Keratinocyte (primary cell): Measurements from ENCODE around the gene ZNF500.

Experiments used
- EZH2 ChIP-seq: IDR thresholded peaks from one replicate; pipeline ENCODE4 v1.6.1; 2012; ENCODE audit warnings: inconsistent platforms, mild to moderate bottlenecking, low read length, moderate library complexity
- TF ChIP-seq, protein P1 (sequence below), 3 experiments: IDR thresholded peaks in 1 of 3; conservative IDR thresholded peaks in 1 of 3; optimal IDR thresholded peaks in 1 of 3; 2 replicates in 2 of 3; 3 replicates in 1 of 3; pipeline versions ENCODE3 to v1.5.1; 2011; ENCODE audit warnings: low read length in 3 of 3, mild to moderate bottlenecking in 3 of 3, moderate library complexity in 2 of 3, control low read depth in 1 of 3, inconsistent platforms in 1 of 3; ENCODE audit not compliant: insufficient read depth in 2 of 3; ENCODE audit errors: extremely low read depth in 1 of 3

- TF ChIP-seq, protein P1, sequence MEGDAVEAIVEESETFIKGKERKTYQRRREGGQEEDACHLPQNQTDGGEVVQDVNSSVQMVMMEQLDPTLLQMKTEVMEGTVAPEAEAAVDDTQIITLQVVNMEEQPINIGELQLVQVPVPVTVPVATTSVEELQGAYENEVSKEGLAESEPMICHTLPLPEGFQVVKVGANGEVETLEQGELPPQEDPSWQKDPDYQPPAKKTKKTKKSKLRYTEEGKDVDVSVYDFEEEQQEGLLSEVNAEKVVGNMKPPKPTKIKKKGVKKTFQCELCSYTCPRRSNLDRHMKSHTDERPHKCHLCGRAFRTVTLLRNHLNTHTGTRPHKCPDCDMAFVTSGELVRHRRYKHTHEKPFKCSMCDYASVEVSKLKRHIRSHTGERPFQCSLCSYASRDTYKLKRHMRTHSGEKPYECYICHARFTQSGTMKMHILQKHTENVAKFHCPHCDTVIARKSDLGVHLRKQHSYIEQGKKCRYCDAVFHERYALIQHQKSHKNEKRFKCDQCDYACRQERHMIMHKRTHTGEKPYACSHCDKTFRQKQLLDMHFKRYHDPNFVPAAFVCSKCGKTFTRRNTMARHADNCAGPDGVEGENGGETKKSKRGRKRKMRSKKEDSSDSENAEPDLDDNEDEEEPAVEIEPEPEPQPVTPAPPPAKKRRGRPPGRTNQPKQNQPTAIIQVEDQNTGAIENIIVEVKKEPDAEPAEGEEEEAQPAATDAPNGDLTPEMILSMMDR (optimal IDR thresholded peaks at IDR 0.05 in 1 of 3, IDR thresholded peaks at IDR 0.05 in 1 of 3, conservative IDR thresholded peaks at IDR 0.05 in 1 of 3; ENCODE audit: extremely low read depth in 1 of 3, insufficient read depth in 2 of 3, low read length in 3 of 3): no peak
- TF ChIP-seq EZH2: no peak
These were observed 44.3 kb upstream of the ZNF500 start for GRCh38 chr16:4811242-4811641.
